Prostate gland (tissue), 2 donors: ENCODE data around the gene DIS3L2.

ENCODE experiments used
- POLR2A ChIP-seq: fragments of 450-650 bp; IDR thresholded peaks from one replicate; pipeline ENCODE4 v1.6.1; 2016; ENCODE audit warnings: antibody characterized with exemption, mild to moderate bottlenecking
- POLR2AphosphoS5 ChIP-seq: sonication (generic); formaldehyde crosslinking; IDR thresholded peaks from one replicate; pipeline ENCODE4 v1.6.1; 2017; ENCODE audit warnings: antibody characterized with exemption
- TF ChIP-seq, protein P1 (sequence below), 4 experiments: fragments of 200-600 bp in 2 of 4; fragments of 450-650 bp in 2 of 4; sonication (generic) in 2 of 4; IDR thresholded peaks; 1 replicate in 3 of 4; 2 replicates in 1 of 4; pipeline ENCODE4 v1.5.1; 2016 to 2019; ENCODE audit warnings: antibody characterized with exemption in 4 of 4, mild to moderate bottlenecking in 2 of 4, moderate library complexity in 2 of 4

GRCh38 chr2:231927566-231927890 lies 34.0 kb upstream of the DIS3L2 start:
- TF ChIP-seq POLR2AphosphoS5, result no peak
- TF ChIP-seq POLR2A, result no peak
- TF ChIP-seq, protein P1, sequence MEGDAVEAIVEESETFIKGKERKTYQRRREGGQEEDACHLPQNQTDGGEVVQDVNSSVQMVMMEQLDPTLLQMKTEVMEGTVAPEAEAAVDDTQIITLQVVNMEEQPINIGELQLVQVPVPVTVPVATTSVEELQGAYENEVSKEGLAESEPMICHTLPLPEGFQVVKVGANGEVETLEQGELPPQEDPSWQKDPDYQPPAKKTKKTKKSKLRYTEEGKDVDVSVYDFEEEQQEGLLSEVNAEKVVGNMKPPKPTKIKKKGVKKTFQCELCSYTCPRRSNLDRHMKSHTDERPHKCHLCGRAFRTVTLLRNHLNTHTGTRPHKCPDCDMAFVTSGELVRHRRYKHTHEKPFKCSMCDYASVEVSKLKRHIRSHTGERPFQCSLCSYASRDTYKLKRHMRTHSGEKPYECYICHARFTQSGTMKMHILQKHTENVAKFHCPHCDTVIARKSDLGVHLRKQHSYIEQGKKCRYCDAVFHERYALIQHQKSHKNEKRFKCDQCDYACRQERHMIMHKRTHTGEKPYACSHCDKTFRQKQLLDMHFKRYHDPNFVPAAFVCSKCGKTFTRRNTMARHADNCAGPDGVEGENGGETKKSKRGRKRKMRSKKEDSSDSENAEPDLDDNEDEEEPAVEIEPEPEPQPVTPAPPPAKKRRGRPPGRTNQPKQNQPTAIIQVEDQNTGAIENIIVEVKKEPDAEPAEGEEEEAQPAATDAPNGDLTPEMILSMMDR (IDR thresholded peaks at IDR 0.05), result no peak
